ENCODE data around the gene P3H1. TPM values are rescaled to one million over a fixed set of nuclear protein-coding genes. Genes with fewer than 3 reads are reported as not detected.
A peak's percentile ranks its signal among the peaks of the same experiment; 100 is the strongest.

Gene P3H1
- total RNA-seq, 1 donor from 2014 or later, result 8.6 TPM

- Histone ChIP-seq H3K36me3 (peaks cover 60% of the 10 kb centered on the region), H3K4me3 (no peak overlapping the region), H3K4me1 (peaks cover 6% of the 10 kb centered on the region), H3K9me3 (replicated peaks) (no peaks in the 10 kb centered on the region), H3K27ac (replicated peaks) (no peak overlapping the region), H3K27me3 (ENCODE audit: low read depth) (no peaks in the 10 kb centered on the region)
- no peak for TF ChIP-seq CTCF (IDR thresholded peaks at IDR 0.05; ENCODE audit: borderline replicate concordance)
- intact Hi-C loops (cut with micrococcal nuclease), result no loop called here
- no peak for DNase-seq
Measured at GRCh38 chr1:42780176-42780575, 13.3 kb upstream of the P3H1 start.

- Histone ChIP-seq H3K9me3 (replicated peaks) (no peaks in the 10 kb centered on the region), H3K4me3 (no peak overlapping the region), H3K27me3 (ENCODE audit: low read depth) (no peaks in the 10 kb centered on the region), H3K27ac (replicated peaks) (no peak overlapping the region), H3K36me3 (peaks cover 64% of the 10 kb centered on the region), H3K4me1 (peaks cover 1% of the 10 kb centered on the region)
- intact Hi-C loops (cut with micrococcal nuclease), result no loop called here
- TF ChIP-seq CTCF (IDR thresholded peaks at IDR 0.05; ENCODE audit: borderline replicate concordance), result no peak
- no peak for DNase-seq
Measured at GRCh38 chr1:42779725-42780124, 12.9 kb upstream of the P3H1 start.

DNA sequence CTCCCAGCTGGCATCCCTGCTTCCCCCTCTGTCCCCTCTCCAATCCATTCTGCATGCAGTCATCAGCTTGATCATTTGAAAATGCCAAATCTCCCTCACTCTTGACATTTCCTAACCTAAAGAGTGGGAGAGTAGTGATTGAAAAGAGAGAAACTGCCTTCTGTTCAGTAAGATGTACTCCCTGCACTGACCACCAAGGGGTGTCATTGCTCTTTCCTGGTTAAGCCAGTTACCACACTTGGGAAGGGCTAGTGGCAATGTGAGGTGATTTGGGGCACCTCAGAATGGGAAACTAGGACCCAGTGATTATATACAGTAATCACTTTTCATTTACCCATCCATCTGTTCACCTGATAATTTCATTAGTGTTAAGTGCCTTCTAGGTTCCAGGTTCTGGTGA is 11.0 kb upstream of the P3H1 start:
- Histone ChIP-seq H3K9me3 (replicated peaks) (no peaks in the 10 kb centered on the region), H3K4me3 (no peak overlapping the region), H3K4me1 (no peaks in the 10 kb centered on the region), H3K27ac (replicated peaks) (no peak overlapping the region), H3K27me3 (ENCODE audit: low read depth) (no peaks in the 10 kb centered on the region), H3K36me3 (peaks cover 77% of the 10 kb centered on the region)
- intact Hi-C loops (cut with micrococcal nuclease), result no loop called here
- TF ChIP-seq CTCF (IDR thresholded peaks at IDR 0.05; ENCODE audit: borderline replicate concordance), result peak; percentile 67
- no peak for DNase-seq

DNA sequence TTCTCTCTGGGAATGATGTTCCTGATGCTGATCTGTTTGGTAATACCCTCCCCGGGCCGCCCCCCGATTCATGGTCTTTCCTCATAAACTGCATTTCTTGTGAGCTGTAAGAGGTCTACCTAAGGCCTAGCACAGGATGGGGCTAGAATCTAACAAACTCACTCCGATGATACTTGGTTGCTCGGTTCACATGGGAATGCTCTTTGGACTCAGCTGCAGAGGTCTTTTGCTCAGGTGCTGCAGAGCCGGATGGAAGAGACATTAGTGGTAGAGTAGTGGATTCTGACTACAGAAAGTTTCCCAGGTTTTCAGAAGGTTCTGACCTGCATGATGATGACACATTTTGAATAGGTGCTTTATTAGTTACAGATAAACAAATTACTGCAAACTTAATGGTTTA is 9.7 kb upstream of the P3H1 start:
- Histone ChIP-seq H3K4me1 (peaks cover 11% of the 10 kb centered on the region), H3K36me3 (peaks cover 68% of the 10 kb centered on the region), H3K4me3 (no peak overlapping the region), H3K9me3 (replicated peaks) (no peaks in the 10 kb centered on the region), H3K27me3 (ENCODE audit: low read depth) (no peaks in the 10 kb centered on the region), H3K27ac (replicated peaks) (no peak overlapping the region)
- no peak for TF ChIP-seq CTCF (IDR thresholded peaks at IDR 0.05; ENCODE audit: borderline replicate concordance)
- intact Hi-C loops (cut with micrococcal nuclease), result no loop called here
- no peak for DNase-seq

- Histone ChIP-seq H3K36me3 (peaks cover 55% of the 10 kb centered on the region), H3K4me3 (no peak overlapping the region), H3K4me1 (peaks cover 22% of the 10 kb centered on the region), H3K9me3 (replicated peaks) (no peaks in the 10 kb centered on the region), H3K27ac (replicated peaks) (no peak overlapping the region), H3K27me3 (ENCODE audit: low read depth) (no peaks in the 10 kb centered on the region)
- DNase-seq, result no peak
- no peak for TF ChIP-seq CTCF (IDR thresholded peaks at IDR 0.05; ENCODE audit: borderline replicate concordance)
- intact Hi-C loops (cut with micrococcal nuclease), result no loop called here
Measured at GRCh38 chr1:42774928-42775526, 8.2 kb upstream of the P3H1 start.

Measured in left ventricle myocardium inferior (tissue), 1 donor.